NCI-H187 (cell line): Measurements from ENCODE around the gene INF2.

ENCODE experiments used
- DNase-seq, 2 experiments: peaks; one replicate each; lab custom pipeline; 2025; lab: John Stamatoyannopoulos, UW

Gene INF2

GRCh38 chr14:104702673-104703072 is 13.3 kb downstream of the INF2 start:
- DNase-seq: no peak

GRCh38 chr14:104703269-104703668 is 13.9 kb downstream of the INF2 start:
- no peak for DNase-seq

DNA sequence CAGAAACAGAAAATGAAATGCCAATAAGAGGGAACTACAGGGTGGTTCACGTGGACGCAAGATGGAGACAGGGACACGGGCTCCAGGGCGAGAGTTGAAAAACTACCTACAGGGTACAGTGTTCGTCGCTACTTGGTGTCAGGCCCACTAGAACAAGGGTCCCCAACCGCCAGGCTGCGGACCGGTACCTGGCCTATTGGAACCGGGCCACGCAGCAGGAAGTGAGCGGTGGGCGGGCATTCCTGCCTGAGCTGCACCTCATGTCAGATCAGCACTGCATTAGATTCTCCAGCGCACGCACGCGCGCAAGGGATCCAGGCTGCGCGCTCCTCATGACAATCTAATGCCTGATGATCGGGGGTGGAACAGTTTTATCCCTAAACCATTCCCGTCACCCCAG is 14.8 kb downstream of the INF2 start:
- DNase-seq: no peak

DNA sequence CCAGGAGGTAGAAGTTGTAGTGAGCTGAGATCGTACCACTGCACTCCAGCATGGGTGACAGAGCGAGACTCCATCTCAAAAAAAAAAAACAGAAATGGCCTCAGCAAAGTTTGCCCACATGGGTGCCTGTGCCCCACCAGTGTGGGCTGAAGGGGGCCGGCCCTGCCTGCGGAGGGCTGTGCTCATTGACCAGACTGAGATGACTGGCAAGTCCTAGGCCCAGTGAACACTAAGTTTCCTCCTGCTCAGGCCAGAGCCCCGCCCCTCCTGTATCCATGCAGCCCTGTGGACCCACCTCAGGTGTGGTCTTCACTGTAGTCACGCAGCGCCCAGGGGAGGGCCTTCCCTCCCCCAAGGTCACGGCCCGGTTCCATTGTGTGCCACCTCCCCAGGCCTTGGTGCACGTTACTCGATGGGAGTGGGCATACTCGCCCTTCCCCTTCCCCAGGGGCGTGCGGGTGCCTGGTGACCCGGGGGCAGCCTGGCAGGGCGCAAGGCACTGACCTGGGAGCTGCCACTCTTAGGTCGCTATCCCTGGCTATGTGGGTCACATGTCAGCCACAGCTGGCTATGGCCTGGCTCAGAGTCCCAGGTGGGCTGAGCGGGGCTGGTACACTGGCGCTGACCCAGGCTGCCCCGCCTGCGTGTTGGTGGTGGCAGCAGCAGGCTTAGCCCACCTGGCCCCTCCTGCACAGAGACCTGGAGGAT is 16.1 kb downstream of the INF2 start:
- DNase-seq: no peak

- no peak for DNase-seq
These were observed 17.6 kb downstream of the INF2 start for GRCh38 chr14:104706733-104707607.

DNA sequence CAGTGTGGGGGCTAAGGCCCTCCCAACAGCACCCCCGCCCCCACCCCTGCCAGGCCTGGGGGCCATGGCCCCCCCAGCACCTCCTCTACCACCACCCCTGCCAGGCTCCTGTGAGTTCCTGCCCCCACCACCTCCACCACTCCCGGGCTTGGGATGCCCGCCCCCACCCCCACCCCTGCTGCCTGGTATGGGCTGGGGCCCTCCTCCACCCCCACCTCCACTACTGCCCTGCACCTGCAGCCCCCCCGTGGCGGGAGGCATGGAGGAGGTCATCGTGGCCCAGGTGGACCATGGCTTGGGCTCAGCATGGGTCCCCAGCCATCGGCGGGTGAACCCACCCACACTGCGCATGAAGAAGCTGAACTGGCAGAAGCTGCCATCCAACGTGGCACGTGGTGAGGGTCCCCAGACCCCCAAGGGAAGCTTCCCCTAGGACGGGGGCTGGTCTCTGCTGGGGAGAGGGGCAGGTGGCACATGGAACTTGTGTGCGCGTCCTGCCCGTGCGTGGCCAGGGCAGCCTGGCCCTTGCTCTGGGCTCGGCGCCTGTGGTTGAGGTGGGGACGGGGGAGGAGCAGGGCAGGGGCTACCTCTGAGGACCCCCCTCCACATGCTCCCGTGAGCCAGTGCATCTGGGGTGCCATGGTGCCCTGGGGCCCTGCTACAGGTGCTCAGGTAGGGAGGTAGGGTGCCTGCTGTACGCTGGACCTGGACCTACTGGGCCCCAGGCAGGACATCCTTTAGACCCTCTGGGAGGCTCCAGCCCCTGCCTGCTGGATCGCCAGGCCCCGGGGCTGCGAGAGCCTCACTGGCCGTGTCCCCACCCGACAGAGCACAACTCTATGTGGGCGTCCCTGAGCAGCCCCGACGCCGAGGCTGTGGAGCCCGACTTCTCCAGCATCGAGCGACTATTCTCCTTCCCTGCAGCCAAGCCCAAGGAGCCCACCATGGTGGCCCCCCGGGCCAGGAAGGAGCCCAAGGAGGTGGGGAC is 18.5 kb downstream of the INF2 start:
- no peak for DNase-seq

DNA sequence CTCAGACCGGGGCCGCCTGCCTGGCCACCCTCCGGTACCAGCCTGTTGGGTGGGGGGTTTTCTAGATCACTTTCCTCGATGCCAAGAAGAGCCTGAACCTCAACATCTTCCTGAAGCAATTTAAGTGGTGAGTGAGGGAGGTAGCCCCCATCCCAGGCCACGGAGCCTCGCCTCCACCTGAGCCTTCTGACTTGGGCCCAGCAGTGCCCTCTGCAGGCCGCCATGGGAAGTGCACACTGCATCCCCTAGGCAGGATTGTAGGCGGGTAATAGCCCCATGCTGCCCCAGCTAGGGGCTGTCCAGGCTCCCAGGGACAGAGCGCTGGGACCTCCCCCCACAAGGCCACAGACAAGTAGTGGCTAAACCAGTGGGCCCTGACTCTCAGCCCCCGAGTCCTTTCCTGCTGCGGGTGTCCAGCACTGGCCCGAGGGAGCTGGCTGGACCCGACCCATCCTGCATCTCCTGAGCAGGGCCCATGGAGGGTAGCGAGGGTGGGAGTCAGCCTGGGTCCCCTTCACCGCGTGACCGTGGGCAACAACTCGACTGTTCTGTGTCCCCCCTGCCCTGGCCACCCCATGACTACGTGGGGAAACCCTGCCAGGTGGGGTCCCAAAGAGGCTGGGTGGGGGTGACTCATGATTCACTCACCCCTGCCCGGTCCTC is 19.3 kb downstream of the INF2 start:
- DNase-seq: peak; percentile 14 to 21

DNA sequence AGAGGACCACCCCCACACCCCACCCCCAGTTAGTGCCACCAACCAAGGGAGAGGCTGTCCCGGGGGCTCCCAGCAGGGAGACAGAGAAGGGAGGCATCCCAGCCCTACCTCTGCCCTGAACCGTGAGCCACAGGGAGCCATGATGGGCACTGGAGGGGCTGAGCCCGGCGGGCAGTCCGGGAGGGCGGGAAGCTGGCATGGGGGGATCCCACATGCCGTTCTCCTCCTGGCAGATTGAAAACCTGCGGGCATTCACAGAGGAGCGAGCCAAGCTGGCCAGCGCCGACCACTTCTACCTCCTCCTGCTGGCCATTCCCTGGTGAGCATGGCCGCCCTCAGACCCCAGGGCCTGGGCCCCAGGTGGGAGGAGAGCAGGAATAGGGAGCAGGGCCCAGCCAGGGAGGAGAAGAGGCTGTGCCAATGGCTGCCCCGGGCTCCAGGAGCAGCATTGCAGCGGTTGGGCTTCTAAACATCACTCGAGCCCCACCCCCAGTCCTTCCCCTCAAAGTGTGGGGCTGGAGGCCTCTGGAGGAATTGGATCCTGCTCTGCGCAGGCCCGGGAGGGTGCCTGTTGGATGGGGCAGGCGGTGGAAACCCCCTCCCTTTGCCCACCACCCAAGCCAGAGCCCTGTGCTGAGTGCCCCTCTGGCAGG is 20.1 kb downstream of the INF2 start:
- DNase-seq: no peak

DNA sequence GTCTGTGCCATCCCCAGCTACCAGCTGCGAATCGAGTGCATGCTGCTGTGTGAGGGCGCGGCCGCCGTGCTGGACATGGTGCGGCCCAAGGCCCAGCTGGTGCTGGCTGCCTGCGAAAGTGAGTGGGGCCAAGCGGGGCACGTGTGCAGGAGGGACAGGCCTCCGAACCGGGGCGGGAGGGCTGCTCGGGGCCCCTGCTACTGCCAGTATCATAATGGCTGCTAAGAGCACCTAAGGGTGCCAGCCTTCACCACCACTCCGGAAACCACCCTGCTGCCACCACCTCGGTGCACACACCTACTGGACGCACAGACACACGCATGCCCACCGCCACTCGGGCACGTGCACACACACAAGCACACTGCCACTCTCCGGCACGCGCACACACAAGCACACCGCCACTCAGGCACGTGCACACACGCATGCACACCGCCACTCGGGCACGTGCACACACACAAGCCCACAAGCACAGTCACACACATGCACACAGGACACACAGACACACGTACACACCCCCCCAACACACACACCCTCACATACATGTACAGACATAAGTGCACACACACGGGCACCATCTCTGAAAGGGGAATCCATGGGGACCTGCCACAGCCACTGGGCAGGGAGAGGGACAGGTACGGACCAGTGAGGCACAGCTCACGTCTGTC is 20.8 kb downstream of the INF2 start:
- DNase-seq: no peak

- DNase-seq: no peak
These were observed 23.7 kb downstream of the INF2 start for GRCh38 chr14:104712881-104713734.

DNA sequence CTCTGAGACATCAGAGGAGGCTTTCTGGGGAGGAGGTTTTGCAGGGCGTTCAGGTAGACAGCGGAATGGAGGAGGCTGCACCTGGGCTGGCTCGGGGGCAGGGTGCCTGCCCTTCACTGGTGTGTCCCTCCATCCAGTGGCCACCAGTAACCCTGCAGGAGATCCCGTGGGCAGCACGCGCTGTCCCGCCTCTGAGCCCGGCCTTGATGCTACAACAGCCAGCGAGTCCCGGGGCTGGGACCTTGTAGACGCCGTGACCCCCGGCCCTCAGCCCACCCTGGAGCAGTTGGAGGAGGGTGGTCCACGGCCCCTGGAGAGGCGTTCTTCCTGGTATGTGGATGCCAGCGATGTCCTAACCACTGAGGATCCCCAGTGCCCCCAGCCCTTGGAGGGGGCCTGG is 24.6 kb downstream of the INF2 start:
- no peak for DNase-seq

DNA sequence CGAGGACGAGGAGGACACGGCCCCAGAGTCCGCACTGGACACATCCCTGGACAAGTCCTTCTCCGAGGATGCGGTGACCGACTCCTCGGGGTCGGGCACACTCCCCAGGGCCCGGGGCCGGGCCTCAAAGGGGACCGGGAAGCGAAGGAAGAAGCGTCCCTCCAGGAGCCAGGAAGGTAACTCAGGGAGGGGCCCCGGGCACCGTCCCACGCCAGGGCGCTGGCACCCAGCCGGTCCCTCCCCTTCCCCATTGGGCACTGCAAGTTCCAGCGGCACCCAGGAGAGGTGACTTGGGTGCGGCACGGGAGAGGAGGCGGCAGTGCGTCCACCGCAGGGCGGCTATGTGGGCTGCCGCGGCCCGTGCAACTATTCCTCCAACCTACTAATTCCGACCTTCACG is 25.3 kb downstream of the INF2 start:
- no peak for DNase-seq

- DNase-seq: no peak
These were observed 26.0 kb downstream of the INF2 start for GRCh38 chr14:104715416-104715815.

GRCh38 chr14:104715871-104716270 is 26.5 kb downstream of the INF2 start:
- DNase-seq: no peak

- no peak for DNase-seq
These were observed 27.7 kb downstream of the INF2 start for GRCh38 chr14:104717137-104717536.

DNA sequence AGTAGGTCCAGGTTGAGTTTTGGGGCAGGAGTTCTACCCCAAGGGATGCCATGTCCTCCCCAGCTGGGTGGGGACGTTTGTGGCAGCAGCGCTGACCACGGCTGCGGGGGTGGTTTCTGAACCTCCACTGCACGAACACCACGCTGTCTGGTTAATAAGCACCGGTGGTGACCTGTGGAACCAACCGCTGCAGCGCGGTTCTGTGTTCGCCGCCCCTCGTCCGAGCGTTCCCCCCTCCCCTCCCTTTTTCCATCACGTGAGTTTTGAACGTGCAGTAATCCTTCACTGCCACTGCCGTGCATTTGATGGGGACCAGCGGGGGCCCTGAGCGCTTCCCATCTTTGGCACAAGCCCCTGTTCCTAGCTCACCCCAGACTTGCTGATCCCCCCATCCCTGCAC is 28.2 kb downstream of the INF2 start:
- DNase-seq: no peak

DNA sequence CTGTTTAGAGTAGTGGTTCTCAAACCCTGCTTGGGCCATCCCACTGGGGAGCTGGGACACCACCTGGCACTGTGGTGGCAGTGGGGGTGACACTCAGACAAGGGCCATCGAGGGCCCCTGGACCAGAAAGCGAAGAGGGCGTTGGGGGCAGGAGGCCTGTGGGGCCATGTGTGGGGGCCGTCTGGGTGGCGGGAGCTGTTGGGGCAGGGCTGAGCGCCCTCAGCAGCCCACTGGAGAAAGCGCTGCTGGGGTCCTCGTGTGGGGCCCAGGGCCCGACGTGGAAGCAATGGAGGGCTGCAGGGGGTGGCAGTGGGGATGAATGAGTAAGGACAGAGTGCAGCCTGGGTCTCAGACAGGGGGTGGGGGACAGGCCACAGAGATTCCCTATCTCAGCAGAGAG is 28.7 kb downstream of the INF2 start:
- DNase-seq: no peak

GRCh38 chr14:104718871-104719270 is 29.5 kb downstream of the INF2 start:
- no peak for DNase-seq

GRCh38 chr14:104719343-104719742 is 29.9 kb downstream of the INF2 start:
- DNase-seq: no peak
